Measurements from ENCODE around the gene AMFR.

AMFR gene

DNA sequence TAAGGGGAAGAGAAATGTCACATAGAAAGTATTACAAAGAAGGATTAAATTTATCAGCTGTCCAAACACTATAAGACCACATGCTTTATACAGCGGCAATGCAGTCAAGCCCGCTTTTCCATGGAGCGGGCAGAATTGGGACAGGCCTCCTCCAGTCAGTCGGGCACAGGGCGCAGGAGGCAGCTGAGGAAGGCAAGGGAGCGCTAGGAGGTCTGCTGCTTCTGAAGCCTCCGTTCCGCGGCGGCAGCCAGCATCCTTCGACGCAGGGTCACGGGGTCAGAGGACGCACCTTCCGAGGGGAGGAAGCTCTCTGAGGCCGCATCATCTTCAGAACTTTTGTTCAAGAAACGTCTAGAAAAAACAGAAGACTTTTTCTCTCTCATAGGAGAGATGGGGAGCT, 62.6 kb downstream of the AMFR start:
- DNase-seq (ENCODE audit: low read depth), result no peak

DNA sequence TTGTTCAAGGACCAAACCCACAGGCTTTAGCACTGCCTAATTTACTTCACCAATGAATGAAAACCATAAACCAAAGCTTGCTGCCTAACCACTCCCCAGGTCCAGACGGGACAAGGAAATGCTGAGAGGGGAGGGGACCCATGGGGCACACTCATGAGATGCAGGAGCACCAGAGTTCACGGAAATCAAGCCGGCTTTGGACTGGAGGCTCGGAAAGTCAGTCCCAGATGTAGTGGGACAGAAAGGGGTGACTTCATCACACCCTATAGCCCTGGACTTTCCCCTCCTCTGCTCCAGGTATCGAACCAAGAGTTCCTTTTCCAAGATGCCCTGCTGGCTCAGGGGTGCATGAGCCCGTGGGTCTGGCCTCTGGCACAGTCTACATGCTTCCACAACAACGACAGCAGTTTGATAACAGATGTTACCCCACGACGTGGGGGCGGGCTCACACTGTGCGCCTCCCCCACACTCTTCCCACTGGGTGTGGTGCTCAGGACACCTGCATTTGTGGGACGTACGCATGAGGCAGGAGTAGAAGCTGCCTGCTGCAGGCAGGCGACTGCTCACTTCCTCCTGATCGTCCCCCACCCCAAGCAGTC, 63.2 kb downstream of the AMFR start:
- no peak for DNase-seq (ENCODE audit: low read depth)

DNA sequence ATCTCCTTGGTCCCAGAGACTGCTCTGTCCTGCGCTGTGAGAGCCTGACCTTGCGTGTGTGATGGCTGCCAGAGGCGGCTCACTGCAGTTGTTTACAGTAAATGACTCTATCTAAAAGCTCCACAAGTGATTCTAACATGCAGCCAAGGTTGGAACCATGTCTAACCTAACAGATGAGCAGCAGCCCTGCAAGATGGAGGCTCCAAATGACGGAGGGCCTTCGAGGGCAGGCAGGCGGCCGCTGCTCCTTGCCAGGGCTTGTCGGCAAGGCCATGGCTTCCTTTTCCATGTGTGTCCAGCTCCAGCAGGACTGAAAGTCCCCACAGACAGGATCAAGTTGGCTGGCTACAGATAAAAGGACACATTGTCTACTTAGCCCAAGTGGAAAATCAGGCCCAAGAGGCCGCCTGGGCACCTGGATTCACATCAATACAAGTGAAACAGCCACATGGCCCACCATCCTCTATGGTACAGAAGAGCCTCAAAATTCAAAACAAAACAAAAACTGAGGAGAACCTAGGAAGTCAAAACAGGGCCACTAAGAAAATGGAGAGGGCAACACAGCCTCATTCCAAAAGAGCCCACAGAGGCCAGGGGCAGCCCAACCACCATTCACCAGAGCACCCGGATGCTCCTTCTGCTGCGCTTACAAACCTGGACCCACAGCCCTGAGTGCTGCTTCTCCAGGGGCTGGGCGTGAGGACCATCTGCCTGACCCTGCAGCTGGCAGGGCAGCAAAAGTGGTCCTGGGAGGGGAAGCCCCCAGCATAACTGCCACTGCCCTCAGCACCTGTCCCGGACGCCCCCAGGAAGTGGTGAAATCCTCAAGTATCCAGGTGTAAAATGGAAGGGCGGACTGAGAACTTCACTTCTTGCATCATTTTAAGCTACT, 65.0 kb downstream of the AMFR start:
- DNase-seq (ENCODE audit: low read depth), result no peak

DNA sequence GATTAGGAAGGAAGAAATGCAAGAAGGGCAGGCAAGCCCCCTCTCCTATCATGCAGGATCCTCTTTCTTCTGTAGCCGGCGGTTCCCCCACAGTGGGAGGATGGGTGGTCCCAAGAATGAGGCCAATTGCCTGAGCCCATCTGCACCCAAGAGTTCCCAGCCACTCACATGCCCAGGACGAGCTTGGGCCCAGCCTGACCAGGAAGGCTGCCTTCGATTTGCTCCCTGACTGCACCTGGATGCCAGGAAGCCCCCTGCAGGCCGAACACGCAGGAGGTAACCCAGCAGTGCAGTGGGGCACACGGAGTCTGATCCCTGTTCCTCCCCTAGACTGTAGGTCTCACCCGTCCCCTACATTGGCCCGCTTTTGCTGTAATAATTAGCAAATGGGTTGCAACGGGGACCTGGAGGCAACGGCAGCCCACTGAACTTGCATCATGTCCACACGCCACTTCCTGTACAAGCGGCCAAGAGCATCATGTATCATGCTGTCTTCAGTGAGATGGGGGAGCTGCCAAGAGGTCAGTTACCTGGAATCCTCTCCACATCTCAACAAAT, 67.5 kb downstream of the AMFR start:
- no peak for DNase-seq (ENCODE audit: low read depth)

DNA sequence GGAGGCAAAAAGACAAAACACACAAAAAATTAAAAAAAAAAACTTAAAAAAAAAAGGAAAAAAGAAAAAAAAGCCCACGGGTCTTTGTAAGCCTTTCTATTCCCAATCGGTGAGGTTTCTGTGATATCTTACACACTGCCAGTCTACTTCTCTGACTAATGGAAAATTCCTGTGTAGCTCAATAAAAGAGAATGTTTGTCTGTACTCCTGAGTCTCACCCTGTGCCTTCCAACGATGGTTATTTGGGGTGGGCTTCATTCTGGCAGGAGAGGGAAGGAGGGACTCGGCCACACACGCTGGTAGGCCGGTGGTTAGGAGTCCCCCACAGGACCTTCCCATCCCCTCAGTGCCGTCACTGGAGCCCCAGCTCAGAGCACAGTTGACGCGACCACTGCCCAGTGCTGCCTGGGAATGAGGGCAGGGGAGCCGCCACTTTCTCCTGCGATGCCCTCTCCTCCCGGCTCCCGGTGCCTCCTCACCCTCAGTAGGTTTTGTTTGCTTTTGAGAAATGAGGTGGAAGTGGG, 68.0 kb downstream of the AMFR start:
- DNase-seq (ENCODE audit: low read depth), result no peak

DNA sequence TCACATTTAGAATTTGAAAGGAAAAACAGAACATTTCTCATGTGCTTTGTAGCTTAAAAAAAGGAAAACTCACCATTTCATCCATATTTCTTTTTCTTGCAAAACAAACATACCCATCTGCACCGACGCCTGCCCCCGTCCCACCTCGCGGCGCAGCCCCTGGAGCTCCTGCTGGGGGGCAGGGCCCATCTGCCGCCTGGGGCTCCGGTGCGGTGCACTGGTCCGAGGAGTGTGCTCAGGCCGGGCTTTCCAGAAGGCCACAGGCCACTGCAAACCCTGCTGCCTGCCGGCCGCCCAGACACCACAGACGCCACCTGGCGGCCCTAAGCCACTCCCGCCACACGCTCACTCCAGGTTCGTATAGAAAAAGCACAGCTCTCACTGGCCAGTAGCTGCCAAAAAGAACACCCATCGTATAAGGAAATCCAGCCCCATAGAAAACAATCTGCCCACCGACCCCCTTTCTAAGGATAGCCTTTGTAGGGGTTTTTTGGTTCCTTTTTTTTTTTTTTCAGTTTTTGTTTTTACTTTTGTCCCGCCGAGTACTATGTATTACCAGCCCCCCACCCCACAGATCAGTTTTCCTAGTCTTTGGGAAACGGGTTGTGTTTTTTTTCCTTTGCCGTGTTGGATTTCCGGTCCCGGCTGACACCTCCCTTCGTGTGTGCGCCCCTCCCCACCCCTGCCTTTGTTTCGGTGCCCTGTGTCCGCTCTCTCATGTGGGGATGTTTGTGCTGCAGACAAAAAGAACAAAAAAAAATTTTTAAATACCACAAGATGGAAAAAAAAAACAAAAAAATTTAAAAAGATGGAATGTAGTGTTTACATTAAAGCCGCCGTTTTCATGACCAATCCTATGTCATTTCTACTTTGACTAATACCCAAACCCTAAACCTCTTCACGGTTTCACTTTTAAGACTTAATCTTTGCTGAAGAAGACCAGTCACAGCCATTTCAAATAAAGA, 68.8 kb downstream of the AMFR start:
- peak; percentile 31 for DNase-seq (ENCODE audit: low read depth)

DNA sequence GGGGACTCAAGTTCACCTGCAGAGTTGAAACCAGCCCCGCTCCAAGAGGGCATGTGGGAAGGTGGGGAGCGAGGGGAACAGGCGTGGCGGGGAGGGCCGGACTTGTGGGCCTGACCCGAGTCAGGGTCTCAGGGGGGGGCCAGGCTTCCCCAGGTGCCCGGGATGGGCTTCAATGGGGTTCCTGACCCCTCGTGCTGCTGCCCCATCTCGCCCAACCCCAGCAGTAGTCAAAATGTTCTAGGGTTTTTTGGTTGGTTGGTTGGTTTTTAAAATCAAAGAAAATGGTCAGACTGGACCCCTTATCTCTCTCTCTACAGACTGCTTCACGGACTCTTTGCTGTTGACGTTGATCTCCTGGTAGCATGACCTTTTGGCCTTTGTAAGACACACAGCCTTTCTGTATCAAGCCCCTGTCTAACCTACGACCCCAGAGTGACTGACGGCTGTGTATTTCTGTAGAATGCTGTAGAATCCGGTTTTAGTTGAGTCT, 69.5 kb downstream of the AMFR start:
- no peak for DNase-seq (ENCODE audit: low read depth)

DNA sequence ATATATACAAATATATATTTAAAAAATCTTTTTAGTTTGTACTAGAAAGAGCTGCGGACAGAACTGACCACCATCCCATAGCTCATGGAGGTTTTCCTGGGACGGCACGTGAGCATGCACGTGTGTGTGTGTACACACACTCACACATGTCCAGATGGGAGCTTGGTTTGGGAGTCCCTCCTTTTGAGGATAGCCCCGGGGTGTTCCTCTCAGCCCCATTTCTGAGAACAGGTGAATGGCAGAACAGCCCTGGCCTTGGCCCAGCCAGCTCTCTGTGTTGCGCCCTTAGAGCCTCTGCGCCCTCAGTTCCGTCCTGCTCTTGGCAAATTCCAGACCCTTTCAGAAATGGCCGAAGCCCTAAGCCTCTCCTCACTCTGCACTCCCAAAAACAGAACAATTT, 70.1 kb downstream of the AMFR start:
- no peak for DNase-seq (ENCODE audit: low read depth)

DNA sequence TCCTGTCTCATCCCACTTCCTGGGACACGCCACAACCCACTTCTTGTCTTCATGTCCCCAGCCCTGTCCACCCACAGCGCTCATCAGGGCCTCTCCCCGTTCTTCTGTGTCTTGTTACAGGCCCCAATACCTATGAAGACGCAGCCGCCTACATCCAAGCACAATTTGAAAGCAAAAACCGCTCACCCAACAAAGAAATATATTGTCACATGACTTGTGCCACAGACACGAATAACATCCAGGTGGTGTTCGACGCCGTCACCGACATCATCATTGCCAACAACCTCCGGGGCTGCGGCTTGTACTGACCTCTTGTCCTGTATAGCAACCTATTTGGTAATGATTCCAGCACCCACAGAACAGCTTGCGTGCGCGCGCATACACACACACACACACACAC, 70.6 kb downstream of the AMFR start:
- DNase-seq (ENCODE audit: low read depth), result no peak

DNA sequence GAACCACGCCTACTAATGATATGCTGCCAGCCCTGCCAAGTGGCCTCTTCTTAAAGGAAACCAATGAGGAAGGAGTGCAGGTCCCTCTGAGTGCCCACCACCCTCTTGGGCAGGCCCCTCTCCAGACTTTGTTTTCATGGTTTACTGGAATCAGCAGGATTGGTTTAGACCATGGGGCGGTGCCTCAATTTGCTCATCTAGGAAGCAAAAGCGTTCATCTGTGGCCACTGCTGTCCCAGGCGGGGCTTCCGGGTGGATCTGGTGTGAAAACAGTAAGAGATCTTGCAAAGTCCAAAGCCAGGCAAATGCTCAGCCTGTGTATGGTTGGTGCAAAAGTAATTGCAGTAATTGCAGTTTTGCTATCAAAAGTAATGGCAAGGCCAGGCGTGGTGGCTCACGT, 71.3 kb downstream of the AMFR start:
- DNase-seq (ENCODE audit: low read depth), result no peak

DNA sequence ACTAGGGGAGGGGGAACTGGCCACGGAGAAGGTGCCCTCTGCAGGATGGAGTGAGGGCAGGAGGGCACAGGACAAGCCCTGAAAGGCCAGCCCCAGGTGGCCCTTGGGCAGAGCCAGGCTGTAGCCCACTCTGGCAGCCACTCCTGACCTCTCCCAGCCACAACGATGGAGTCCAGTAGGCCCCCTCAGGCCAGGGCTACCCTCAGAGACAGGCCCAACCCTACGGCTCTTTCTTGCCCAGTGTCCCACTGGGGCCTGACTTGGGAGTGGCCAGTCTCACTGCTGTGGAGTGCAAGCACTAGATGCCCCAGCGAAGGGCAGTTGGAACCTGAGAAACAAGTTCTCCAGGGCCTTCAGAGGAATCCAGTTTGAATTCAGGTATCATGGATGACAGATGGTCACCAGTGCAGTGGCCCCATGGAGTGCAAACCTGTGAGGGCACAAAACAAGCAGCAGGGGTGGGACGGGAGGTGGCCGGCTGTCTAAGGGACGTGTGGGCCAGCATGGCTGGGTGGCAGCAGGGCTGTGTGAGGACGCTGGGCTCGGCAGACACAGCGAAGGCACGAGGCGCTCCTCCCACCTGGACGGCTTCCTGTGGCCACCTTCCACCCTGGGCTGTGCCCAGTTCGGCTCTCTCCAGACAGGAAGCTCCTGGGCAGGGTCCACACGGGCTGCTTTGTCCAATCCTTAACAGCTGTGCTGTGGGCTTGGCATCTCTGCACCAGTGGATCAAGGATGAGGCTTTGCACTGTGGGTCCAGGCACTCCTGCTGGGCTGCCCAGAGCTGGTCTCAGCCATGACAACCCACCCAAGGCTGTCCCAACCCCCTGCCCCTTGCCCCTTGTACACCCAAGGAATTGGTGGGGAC, 72.1 kb downstream of the AMFR start:
- DNase-seq (ENCODE audit: low read depth), result no peak

DNA sequence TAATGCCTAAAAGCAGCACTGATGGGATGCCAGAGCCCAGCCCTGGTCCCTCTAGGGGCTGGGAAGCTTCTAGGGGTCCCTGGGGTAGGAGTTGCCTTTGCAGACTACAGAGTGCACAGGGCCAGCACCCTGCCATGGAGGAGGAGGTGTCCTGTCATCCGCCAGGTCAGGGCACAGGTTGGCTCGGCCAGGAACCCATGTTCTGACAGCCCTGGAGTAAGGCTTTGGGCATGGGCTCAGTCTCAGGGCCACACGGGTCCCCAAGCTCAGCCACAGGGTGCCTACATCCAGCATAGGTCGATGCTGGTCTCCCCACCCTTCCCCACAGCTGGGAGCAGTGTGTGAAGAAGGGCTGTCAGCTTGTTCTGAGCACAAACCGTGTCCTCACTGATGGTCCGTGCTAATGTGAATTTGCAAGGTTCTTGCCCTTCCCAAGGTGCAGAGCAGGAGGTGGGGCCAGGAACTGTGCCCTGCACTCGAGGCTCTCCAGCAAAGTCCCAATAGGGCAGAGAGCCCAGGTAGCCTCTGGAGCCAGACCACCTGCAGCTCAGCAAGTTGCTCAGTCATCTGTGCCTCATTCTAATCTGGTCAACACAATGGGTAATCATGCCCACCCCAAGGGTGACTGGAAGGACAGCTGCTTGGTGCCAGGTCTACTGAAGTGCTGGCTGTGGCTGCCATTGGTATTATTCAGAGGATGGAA, 72.8 kb downstream of the AMFR start:
- no peak for DNase-seq (ENCODE audit: low read depth)

DNA sequence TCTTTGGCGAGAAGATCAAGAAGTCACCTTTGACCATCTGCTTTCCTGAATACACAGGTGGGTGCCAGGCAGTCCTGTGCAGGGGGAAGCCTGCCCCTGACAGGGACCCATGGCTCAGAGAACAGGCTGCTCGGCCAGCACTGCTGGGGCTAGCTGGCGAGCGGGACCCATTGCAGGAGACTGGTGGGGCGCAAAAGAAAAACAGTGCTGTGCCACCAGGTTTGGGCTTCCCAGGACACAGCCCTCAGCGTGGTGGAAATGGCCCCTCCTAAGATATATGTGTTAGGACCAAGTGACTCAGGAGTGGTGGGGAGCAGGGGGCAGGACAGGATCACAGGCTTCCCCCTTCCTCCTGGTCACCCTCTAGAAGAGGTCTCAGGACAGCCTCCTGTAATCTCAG, 73.9 kb downstream of the AMFR start:
- DNase-seq (ENCODE audit: low read depth), result no peak

DNA sequence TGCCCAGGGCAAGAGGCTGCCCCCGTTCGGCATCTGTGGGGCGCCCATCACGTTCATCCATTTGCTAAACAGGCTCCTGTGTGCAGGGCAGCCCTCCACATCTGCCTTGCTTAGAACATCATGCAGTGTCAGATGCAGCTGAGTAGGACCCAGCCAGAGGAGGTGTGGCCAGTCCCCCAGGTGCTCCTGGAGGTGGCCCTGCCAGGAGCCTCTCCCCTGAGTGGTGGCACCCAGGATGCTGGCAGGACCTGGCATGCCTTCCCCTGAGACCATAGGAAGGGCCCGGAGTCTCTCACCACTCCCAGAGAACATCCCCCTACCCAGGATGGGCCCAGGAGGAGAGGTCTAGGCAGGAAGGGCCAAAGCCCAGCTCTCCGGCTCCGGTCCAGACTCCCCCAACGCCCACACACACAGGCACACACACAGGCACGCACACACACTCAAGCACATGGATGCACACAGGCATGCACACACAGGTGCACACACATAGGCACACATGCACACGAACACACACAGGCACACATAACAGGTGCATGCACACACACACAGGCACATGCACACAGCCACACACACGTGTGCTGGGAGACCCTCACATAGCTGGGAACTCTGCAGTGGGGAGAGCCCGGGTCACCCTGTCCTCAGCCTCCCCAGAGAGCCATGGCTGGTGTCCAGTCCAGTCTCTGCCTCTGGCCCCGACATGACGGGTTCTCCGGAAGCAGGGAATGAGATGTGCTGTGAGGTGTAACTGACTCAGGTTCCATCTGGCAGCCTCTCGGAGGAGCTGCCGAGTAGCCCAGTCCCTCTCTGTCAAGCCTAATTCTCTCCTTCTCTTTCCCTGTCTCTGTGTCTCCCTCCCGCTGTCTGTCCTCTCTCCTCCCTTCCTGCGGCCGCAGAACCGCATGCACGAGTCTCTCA, 74.6 kb downstream of the AMFR start:
- no peak for DNase-seq (ENCODE audit: low read depth)

DNA sequence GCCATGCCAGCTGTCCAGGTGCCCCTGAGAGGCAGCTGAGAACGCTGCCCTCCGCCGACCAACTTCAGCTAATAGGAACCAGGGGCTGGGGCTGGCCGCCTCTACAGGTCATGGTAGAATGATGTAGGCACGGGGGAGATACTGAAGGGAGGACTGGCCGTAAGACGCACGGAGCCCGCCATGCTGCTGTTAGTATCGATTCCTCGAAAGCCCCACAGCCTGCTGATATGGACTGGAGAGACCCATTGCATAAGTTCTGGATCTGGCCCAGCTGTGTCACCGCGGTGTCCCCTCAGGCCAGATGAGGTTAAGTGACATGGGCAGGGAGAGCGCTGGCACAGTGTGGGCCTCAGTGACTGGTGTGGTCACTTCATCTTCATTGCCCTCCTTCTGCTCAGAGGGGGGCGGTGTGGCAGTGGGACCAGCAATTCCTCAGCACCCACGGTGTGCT, 75.6 kb downstream of the AMFR start:
- DNase-seq (ENCODE audit: low read depth), result no peak

DNA sequence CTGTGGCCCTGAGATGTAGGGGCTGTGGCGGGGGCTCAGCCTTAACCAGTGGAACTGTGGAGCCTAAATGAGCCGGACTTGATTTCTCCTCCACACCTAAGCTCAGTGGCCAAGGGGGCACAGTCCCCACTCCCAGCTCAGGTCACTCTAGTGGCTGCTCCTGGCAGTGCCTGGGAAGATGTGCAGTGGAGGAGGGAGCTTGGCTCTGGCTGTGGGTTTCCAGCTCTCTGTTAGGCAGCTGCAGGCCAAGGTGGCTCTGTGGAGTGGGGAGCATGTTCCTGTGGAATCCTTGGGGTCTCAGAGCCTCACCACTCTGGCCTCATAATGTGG, 76.3 kb downstream of the AMFR start:
- DNase-seq (ENCODE audit: low read depth), result no peak

DNA sequence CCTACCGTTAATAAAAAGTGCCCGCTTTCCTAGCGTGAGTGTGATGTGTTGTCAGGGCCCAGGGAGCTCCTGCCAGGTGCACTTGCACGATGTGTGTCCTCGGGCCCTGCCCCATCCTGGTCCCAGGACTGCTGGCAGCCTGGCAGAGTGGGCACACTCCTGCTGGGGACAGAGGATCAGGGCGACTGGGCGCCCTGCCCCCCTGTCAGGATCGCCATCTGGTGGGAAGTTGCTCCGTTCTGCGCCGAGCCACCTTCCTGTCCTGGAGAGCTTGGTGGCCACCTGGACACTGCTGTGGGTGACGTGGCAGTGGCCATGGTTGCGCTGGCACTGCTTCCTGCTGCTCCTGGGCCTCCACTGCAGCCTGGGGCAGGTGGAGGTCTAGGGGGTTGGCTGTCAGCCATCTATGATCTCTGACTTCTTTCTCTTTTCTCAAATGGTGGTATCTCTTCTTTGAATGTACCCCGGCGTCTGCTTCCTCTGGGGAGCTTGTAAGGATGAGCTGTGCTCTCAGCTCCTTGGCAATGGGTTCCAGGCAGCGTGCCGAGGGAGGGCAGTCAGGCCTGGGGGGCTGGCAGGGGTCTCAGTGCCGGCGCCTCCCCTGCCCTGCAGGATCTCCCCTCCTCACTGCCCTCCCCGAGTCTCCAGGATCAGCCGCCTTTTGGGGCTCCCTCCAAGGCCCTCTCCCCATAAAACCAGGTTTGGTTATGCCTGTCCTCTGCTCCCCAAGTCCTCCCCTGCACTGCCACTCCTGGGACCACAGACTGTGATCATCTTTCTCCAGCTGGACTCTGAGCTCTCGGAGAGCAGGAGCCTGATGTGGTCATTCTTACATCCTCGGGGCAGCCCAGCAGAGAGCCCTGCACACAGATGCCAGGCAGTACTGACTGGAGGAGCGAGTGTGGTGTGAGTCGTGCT, 76.9 kb downstream of the AMFR start:
- DNase-seq (ENCODE audit: low read depth), result no peak

DNA sequence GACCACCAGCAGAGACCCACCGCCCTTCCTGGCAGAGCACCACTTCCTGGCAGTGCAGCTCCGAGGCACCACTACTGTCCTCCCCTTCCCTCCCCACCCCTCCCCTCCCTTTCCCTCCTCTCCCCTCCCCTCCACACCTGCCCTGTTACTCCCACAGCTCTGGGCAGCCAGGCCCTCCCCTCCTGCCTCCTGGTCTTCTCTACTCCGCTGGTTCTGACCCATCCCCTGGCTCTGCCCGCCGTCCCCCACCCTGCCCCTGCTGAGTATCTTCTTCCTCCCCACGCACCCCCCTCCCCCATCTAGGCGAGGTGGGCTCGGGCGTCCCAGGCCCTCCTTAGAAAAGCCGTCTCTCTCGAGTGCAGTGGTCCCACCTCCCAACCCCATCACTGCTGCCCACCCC, 77.7 kb downstream of the AMFR start:
- DNase-seq (ENCODE audit: low read depth), result no peak
